ENCODE data around the gene GOLGA2.

GRCh38 chr9:128265348-128265847 is 10.4 kb downstream of the GOLGA2 start:
- TF ChIP-seq, protein P1, sequence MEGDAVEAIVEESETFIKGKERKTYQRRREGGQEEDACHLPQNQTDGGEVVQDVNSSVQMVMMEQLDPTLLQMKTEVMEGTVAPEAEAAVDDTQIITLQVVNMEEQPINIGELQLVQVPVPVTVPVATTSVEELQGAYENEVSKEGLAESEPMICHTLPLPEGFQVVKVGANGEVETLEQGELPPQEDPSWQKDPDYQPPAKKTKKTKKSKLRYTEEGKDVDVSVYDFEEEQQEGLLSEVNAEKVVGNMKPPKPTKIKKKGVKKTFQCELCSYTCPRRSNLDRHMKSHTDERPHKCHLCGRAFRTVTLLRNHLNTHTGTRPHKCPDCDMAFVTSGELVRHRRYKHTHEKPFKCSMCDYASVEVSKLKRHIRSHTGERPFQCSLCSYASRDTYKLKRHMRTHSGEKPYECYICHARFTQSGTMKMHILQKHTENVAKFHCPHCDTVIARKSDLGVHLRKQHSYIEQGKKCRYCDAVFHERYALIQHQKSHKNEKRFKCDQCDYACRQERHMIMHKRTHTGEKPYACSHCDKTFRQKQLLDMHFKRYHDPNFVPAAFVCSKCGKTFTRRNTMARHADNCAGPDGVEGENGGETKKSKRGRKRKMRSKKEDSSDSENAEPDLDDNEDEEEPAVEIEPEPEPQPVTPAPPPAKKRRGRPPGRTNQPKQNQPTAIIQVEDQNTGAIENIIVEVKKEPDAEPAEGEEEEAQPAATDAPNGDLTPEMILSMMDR (IDR thresholded peaks at IDR 0.05): no peak
- TF ChIP-seq POLR2A (IDR thresholded peaks at IDR 0.05): no peak

All from body of pancreas (tissue), 4 donors.